Measurements from ENCODE around the gene BMPER.

Gene BMPER

GRCh38 chr7:34175837-34176236, 270.5 kb downstream of the BMPER start:
- no peak overlapping the region for H3K4me3 ChIP-seq (ENCODE audit: low read length)
- DNase-seq (ENCODE audit: low read depth): no peak
- no peak for TF ChIP-seq CTCF (conservative IDR thresholded peaks at IDR 0.05; ENCODE audit: low read depth, low read length)

- H3K4me3 ChIP-seq (ENCODE audit: low read length): no peak overlapping the region
- no peak for DNase-seq (ENCODE audit: low read depth)
- no peak for TF ChIP-seq CTCF (conservative IDR thresholded peaks at IDR 0.05; ENCODE audit: low read depth, low read length)
These were observed 272.1 kb downstream of the BMPER start for GRCh38 chr7:34177476-34177875.

- DNase-seq (ENCODE audit: low read depth): no peak
- H3K4me3 ChIP-seq (ENCODE audit: low read length): no peak overlapping the region
- no peak for TF ChIP-seq CTCF (conservative IDR thresholded peaks at IDR 0.05; ENCODE audit: low read depth, low read length)
These were observed 276.1 kb downstream of the BMPER start for GRCh38 chr7:34181271-34181958.

- no peak for DNase-seq (ENCODE audit: low read depth)
- peak; percentile 4 for TF ChIP-seq CTCF (conservative IDR thresholded peaks at IDR 0.05; ENCODE audit: low read depth, low read length)
- H3K4me3 ChIP-seq (ENCODE audit: low read length): no peak overlapping the region
These were observed 279.1 kb downstream of the BMPER start for GRCh38 chr7:34184466-34184865.

DNA sequence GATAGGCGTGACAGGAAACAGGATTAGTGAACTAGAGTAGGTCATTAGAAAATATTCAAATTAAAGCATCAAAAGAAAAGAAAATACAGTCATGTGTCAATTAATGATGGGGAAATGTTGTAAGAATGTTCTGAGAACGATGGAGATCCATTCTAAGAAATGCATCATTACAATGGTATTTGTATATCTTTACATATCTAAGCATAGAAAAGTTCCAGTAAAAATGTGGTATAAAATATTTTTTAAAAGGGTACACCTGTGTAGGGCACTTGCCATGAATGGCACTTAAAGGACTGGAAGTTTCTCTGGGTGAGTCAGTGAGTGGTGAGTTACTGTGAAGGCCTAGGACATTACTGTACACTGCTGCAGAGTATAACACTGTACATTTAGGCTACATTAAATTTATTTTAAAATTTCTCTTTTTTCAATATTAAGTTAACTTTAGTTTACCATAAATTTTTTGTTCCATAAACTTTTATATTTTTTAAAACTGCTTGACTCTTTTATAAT, 282.5 kb downstream of the BMPER start:
- no peak for DNase-seq (ENCODE audit: low read depth)
- H3K4me3 ChIP-seq (ENCODE audit: low read length): no peak overlapping the region
- no peak for TF ChIP-seq CTCF (conservative IDR thresholded peaks at IDR 0.05; ENCODE audit: low read depth, low read length)

- DNase-seq (ENCODE audit: low read depth): no peak
- H3K4me3 ChIP-seq (ENCODE audit: low read length): no peak overlapping the region
- no peak for TF ChIP-seq CTCF (conservative IDR thresholded peaks at IDR 0.05; ENCODE audit: low read depth, low read length)
These were observed 283.7 kb downstream of the BMPER start for GRCh38 chr7:34189031-34189430.

DNA sequence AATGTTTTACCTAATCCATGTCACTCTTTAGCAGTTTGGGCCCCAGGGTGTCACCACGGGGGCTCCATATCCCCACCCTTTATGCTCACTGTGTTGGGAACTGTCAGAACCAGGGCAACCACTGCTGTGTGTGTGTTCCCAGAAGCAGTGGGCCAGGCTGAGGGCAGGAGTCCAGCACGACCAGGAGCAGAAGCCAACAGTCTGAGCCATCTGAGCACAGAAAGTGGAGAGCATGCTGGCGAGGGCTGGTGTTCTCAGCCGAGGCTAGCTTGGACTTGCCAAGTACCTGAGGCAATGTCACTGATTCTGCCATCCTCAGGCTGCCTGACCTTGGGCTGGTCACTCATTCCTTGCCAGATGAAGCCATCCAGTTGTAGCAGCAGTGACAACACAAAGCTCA, 285.0 kb downstream of the BMPER start:
- DNase-seq (ENCODE audit: low read depth): no peak
- H3K4me3 ChIP-seq (ENCODE audit: low read length): no peak overlapping the region
- TF ChIP-seq CTCF (conservative IDR thresholded peaks at IDR 0.05; ENCODE audit: low read depth, low read length): no peak

Data from retinal pigment epithelial cell (primary cell).